Glutamatergic neuron (in vitro differentiated cells): ENCODE data around the gene STK10. TPM values are rescaled to one million over a fixed set of nuclear protein-coding genes. Genes with fewer than 3 reads are reported as not detected.
"Not testable (repeated sequence)": the region's sequence is repeated elsewhere in the genome, so short reads cannot be mapped to it uniquely, and the experiment has no call there.

Source experiments
- DNase-seq: peaks from one replicate; pipeline ENCODE4 v3.0.0; 2022
- H3K27ac Mint-ChIP-seq: one replicate; pipeline ENCODE4 v1.8.0; 2020; ENCODE audit warnings: mild to moderate bottlenecking, mixed read lengths, inconsistent platforms; ENCODE audit not compliant: unreplicated experiment
- H3K27me3 Mint-ChIP-seq: one replicate; pipeline ENCODE4 v1.8.0; 2020; ENCODE audit warnings: mild to moderate bottlenecking, moderate library complexity, mixed read lengths, inconsistent platforms; ENCODE audit not compliant: unreplicated experiment
- H3K36me3 Mint-ChIP-seq: one replicate; pipeline ENCODE4 v1.8.0; 2020; ENCODE audit warnings: mild to moderate bottlenecking, mixed read lengths, inconsistent platforms; ENCODE audit not compliant: unreplicated experiment
- H3K4me1 Mint-ChIP-seq: one replicate; pipeline ENCODE4 v1.8.0; 2020; ENCODE audit warnings: mild to moderate bottlenecking, low read depth, mixed read lengths, inconsistent platforms; ENCODE audit not compliant: unreplicated experiment
- H3K4me3 Mint-ChIP-seq: one replicate; pipeline ENCODE4 v1.8.0; 2020; ENCODE audit warnings: mild to moderate bottlenecking, mixed read lengths, inconsistent platforms; ENCODE audit not compliant: unreplicated experiment
- H3K9me3 Mint-ChIP-seq: one replicate; pipeline ENCODE4 v1.8.0; 2020; ENCODE audit warnings: mild to moderate bottlenecking, moderate library complexity, mixed read lengths, inconsistent platforms; ENCODE audit not compliant: unreplicated experiment
- total RNA-seq: library from RNA; stranded (reverse); fragmentation: NEBNext Ultra II Directional; extraction: Animal tissue kit (Norgen Biotek cat#: 25700); gene quantifications from one replicate; pipeline ENCODE4 v1.2.1, GENCODE V29; 2021; ENCODE audit not compliant: unreplicated experiment
- TF ChIP-seq, protein P1 (sequence below): fragments of 200-600 bp; sonication (generic); IDR thresholded peaks from one replicate; pipeline ENCODE4 v1.5.0; 2021; ENCODE audit not compliant: partially characterized antibody, unreplicated experiment

Gene STK10
- total RNA-seq, 1 donor from 2014 or later = 84.7 TPM

- TF ChIP-seq, protein P1, sequence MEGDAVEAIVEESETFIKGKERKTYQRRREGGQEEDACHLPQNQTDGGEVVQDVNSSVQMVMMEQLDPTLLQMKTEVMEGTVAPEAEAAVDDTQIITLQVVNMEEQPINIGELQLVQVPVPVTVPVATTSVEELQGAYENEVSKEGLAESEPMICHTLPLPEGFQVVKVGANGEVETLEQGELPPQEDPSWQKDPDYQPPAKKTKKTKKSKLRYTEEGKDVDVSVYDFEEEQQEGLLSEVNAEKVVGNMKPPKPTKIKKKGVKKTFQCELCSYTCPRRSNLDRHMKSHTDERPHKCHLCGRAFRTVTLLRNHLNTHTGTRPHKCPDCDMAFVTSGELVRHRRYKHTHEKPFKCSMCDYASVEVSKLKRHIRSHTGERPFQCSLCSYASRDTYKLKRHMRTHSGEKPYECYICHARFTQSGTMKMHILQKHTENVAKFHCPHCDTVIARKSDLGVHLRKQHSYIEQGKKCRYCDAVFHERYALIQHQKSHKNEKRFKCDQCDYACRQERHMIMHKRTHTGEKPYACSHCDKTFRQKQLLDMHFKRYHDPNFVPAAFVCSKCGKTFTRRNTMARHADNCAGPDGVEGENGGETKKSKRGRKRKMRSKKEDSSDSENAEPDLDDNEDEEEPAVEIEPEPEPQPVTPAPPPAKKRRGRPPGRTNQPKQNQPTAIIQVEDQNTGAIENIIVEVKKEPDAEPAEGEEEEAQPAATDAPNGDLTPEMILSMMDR = no peak
- Mint-ChIP-seq H3K27ac (no peak overlapping the region), H3K4me1 (peaks cover 7% of the 10 kb centered on the region), H3K36me3 (peaks cover 5% of the 10 kb centered on the region), H3K9me3 (no peaks in the 10 kb centered on the region), H3K27me3 (peaks cover 1% of the 10 kb centered on the region), H3K4me3 (no peak overlapping the region)
- DNase-seq = no peak
Observed at GRCh38 chr5:172213126-172213525, 25.1 kb upstream of the STK10 start.

DNA sequence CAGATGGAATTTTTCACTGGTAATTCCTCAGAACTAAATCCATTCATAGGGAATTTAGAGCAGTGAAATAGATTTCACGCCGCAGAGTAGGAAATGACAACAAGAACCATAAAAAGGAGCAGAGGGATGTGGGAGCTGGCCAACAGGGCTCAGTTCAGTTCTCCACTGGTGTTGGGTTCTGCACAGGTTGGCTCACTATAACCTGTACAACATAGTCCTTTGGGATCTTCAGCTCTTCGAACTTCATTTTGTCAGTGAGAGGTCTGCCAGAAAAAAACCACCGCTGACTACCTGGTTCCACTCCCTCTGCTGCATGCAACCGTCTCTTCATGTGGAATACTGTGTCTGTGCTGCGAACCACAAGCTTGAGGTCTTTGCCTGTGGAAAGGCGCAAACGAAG, 23.7 kb upstream of the STK10 start:
- no peak overlapping the region for H3K4me3 Mint-ChIP-seq
- H3K9me3 Mint-ChIP-seq = no peaks in the 10 kb centered on the region
- TF ChIP-seq, protein P1 = no peak
- H3K4me1 Mint-ChIP-seq = peaks cover 7% of the 10 kb centered on the region
- H3K27ac Mint-ChIP-seq = no peak overlapping the region
- no peaks in the 10 kb centered on the region for H3K27me3 Mint-ChIP-seq
- no peak for DNase-seq
- peaks cover 5% of the 10 kb centered on the region for H3K36me3 Mint-ChIP-seq

DNA sequence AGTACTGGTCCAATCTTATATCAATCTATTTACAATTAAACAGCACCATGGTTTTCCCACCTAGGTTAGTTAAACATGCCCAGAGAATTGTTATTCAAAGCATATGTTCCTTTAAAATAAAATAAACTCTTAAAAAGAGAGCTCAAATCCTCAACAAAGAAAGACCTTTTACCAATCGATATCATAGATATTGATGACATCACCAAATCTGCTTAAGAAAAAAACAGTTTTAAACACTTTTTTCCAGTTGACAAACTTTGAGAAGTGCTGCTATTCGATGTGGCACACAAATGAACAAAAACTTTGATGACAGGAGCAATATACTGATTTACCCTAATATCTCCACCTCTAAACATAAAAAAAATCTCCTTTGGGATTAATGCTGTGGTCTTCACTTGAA, 21.7 kb upstream of the STK10 start:
- H3K4me1 Mint-ChIP-seq = peaks cover 3% of the 10 kb centered on the region
- H3K9me3 Mint-ChIP-seq = no peaks in the 10 kb centered on the region
- TF ChIP-seq, protein P1 = no peak
- H3K27me3 Mint-ChIP-seq = no peaks in the 10 kb centered on the region
- DNase-seq = no peak
- H3K27ac Mint-ChIP-seq = no peak overlapping the region
- H3K4me3 Mint-ChIP-seq = no peak overlapping the region
- peaks cover 5% of the 10 kb centered on the region for H3K36me3 Mint-ChIP-seq

GRCh38 chr5:172207511-172207910, 19.5 kb upstream of the STK10 start:
- H3K36me3 Mint-ChIP-seq = no peaks in the 10 kb centered on the region

DNA sequence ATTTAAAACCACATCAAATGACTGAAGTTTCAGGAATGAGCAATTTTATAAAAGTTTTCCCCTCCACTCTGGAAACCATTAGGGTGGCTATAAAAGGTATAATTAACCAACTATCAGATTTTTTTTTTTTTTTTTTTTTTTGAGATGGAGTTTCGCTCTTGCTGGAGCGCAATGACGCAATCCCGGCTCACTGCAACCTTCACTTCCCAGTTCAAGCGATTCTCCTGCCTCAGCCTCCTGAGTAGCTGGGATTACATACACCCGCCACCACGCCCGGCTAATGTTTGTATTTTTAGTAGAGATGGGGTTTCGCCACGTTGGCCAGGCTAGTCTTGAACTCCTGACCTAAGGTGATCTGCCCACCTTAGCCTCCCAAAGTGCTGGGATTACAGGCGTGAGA, 18.0 kb upstream of the STK10 start:
- not testable (repeated sequence) for H3K36me3 Mint-ChIP-seq, H3K4me3 Mint-ChIP-seq, H3K27me3 Mint-ChIP-seq, H3K27ac Mint-ChIP-seq, DNase-seq, H3K9me3 Mint-ChIP-seq, H3K4me1 Mint-ChIP-seq

More at GRCh38 chr5:172207511-172207910, 19.5 kb upstream of the STK10 start:
- TF ChIP-seq, protein P1 = no peak
- Mint-ChIP-seq H3K4me3 (no peak overlapping the region), H3K4me1 (peaks cover 3% of the 10 kb centered on the region), H3K27me3 (no peaks in the 10 kb centered on the region), H3K27ac (no peak overlapping the region), H3K9me3 (peaks cover 3% of the 10 kb centered on the region)
- DNase-seq = no peak

- Mint-ChIP-seq H3K4me1 (no peaks in the 10 kb centered on the region), H3K27ac (no peak overlapping the region), H3K4me3 (no peak overlapping the region), H3K27me3 (peaks cover 2% of the 10 kb centered on the region), H3K36me3 (no peaks in the 10 kb centered on the region), H3K9me3 (peaks cover 5% of the 10 kb centered on the region)
- DNase-seq = no peak
- TF ChIP-seq, protein P1 = no peak
Observed at GRCh38 chr5:172200476-172200875, 12.5 kb upstream of the STK10 start.
